Heart left ventricle (tissue), 16 donors: ENCODE measurements around the gene AGPAT3. TPM values are rescaled to one million over a fixed set of nuclear protein-coding genes. Genes with fewer than 3 reads are reported as not detected.

Experiments used
- ATAC-seq, 4 donors: fragments of 200-7000 bp; cut with Tn5 transposase; one replicate each; pipeline ENCODE4 v1.9.1; 2020 to 2022; ENCODE audit warnings: moderate library complexity in 4 of 4, mild to moderate bottlenecking in 3 of 4, moderate number of reproducible peaks in 1 of 4
- DNase-seq, 5 donors: peaks; one replicate each; pipeline ENCODE4 v3.0.0-alpha.2; 2020
- H3K27ac ChIP-seq, 12 donors: fragments of 200-600 bp; sonication (generic) in 4 of 12; one replicate each; pipeline versions ENCODE4 v1.5.0 to v1.8.0; 2016 to 2022; ENCODE audit warnings: mild to moderate bottlenecking in 2 of 12
- H3K27me3 ChIP-seq, 9 donors: fragments of 200-600 bp; sonication (generic) in 2 of 9; one replicate each; pipeline versions ENCODE4 v1.5.1 to v1.8.0; 2016 to 2022; ENCODE audit warnings: mild to moderate bottlenecking in 3 of 9
- H3K36me3 ChIP-seq, 9 donors: fragments of 200-600 bp; sonication (generic) in 2 of 9; one replicate each; pipeline versions ENCODE4 v1.5.0 to v1.8.0; 2018 to 2022; ENCODE audit warnings: mild to moderate bottlenecking in 2 of 9
- H3K4me1 ChIP-seq, 12 donors: fragments of 200-600 bp; sonication (generic) in 4 of 12; one replicate each; pipeline versions ENCODE4 v1.5.0 to v1.8.0; 2016 to 2022; ENCODE audit warnings: mild to moderate bottlenecking in 3 of 12
- H3K4me3 ChIP-seq, 12 donors: fragments of 200-600 bp; sonication (generic) in 4 of 12; one replicate each; pipeline versions ENCODE4 v1.5.0 to v1.8.0; 2017 to 2022; ENCODE audit warnings: mild to moderate bottlenecking in 9 of 12, moderate library complexity in 4 of 12
- H3K9me3 ChIP-seq, 12 donors: fragments of 200-600 bp; sonication (generic) in 4 of 12; one replicate each; pipeline versions ENCODE4 v1.5.0 to v1.8.0; 2016 to 2022; ENCODE audit warnings: mild to moderate bottlenecking in 1 of 12
- POLR2A ChIP-seq, 2 donors: fragments of 450-650 bp; IDR thresholded peaks; one replicate each; pipeline ENCODE4 v1.6.1; 2017; ENCODE audit warnings: antibody characterized with exemption in 2 of 2, mild to moderate bottlenecking in 2 of 2, moderate library complexity in 2 of 2
- WGBS, 4 donors: extraction: QIAGEN DNeasy Blood & Tissue Kit in 2 of 4; methylation state at CpG; one replicate each; pipeline versions ENCODE4 v1.1.5 to v1.1.7; 2013 to 2018; 5-methylcytosine and 5-hydroxymethylcytosine counted together
- intact Hi-C, 10 donors: fragments of 100-400 bp; cut with DNase I; formaldehyde crosslinking; loops; one replicate each; pipeline versions ENCODE4 v1.11.1 to v1.14.2; 2022
- long read RNA-seq, 3 donors: library from polyadenylated mRNA; unstranded; transcript quantifications; one replicate each; pipeline ENCODE4 v2.0.0, GENCODE V29; 2020 to 2021
- polyA plus RNA-seq, 2 donors: library from polyadenylated mRNA; stranded (reverse); fragments of 200-250 nt; gene quantifications; one replicate each; pipeline ENCODE4 v1.2.3, GENCODE V29; 2013
- total RNA-seq, 9 donors: library from RNA; depleted of rRNA in 2 of 9; stranded (reverse); fragments of >200 nt in 2 of 9; fragmentation: NEBNext Ultra II Directional in 3 of 9; extraction: Animal tissue kit (Norgen Biotek cat#: 25700) in 3 of 9; gene quantifications; one replicate each; pipeline versions ENCODE4 v1.1.0 to v1.2.4, GENCODE V29; 2016 to 2023
- TF ChIP-seq, protein P1 (sequence below), 12 donors: fragments of 200-600 bp; sonication (generic) in 4 of 12; IDR thresholded peaks; one replicate each; pipeline versions ENCODE4 v1.5.0 to v1.8.0; 2018 to 2022; ENCODE audit warnings: antibody characterized with exemption in 12 of 12, mild to moderate bottlenecking in 5 of 12
- donor health status: ischemic (EF 13 %, LVEDD 7.1; RV severe dilation, severe dysfunction).
- donor health status: healthy with polysubstance abuse.
- donor health status: DM: no; HTN: yes; CAD: no.
- donor health status: DM: no; HTN: no; CAD: no.
- donor health status: ischemic (EF 25% LVEDD 6.9; RV normal size, moderate dysfunction).
- donor health status: ischemic (EF 25% LVEDD 5.7; RV mildly dilated, moderate dysfunction).
- donor health status: healthy.
- donor health status: DM: yes; HTN: yes; CAD: no.
- donor health status: ischemic (EF 35%, LVEDD 5.7; RV mildly dilated, moderate dysfunction).
- donor health status: nonischemic (EF 11% LVEDD 7.7; RV severe dilation, severe dysfunction).
- donor health status: DM: yes; HTN: yes; CAD: no.
- donor health status: PGD.
- donor health status: ischemic (EF 29% LVEDD 5.4; RV normal size, mild dysfunction).
- donor health status: nonischemic (EF 23%, LVEDD 6.1; RV moderate dilation, normal function).

AGPAT3 gene
- total RNA-seq: 10 to 100 TPM; 48.7 to 86.0 (median 65.5) TPM
- 10 to 100 TPM; 26.6 to 51.3 TPM for polyA plus RNA-seq
- long read RNA-seq, donor 1, full-length matches to known transcripts: 4 of 45 reads
- long read RNA-seq, donor 1, partial matches to known transcripts: 5 of 45 reads
- long read RNA-seq, donor 1, other reads (novel, unspliced or antisense): 36 of 45 reads
- long read RNA-seq, donor 2, full-length matches to known transcripts: 6 of 86 reads
- long read RNA-seq, donor 2, partial matches to known transcripts: 2 of 86 reads
- long read RNA-seq, donor 2, other reads (novel, unspliced or antisense): 78 of 86 reads
- long read RNA-seq, donor 3, full-length matches to known transcripts: 5 of 65 reads
- long read RNA-seq, donor 3, partial matches to known transcripts: 2 of 65 reads
- long read RNA-seq, donor 3, other reads (novel, unspliced or antisense): 58 of 65 reads

- ATAC-seq: peak in 2 of 4 donors; percentile 25 to 38
These were observed at the start of gene AGPAT3 for GRCh38 chr21:43864962-43865539. AGPAT3 (plus strand) TSS chr21:43865223; CDS start chr21:43959682, 94,459 bp downstream.

DNA sequence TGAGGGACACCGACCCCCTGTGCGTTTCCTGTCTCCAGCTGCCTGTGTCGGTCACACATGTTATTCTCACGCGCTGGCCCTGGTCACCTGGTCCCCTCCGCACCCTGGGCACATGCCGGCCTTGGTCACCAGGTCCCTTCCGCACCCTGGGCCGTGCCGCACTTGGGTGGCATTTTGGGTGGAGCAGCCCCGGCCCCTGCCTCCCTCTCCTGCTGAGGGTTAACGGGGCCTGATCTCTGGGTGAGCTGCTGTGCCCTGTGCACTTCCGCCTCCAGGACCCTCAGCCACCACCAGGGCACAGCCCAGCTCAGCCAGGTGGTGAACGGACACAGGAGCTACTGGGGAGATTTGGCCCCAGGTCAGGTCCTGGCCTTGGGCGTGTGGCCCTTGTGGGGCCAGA, 49.0 kb upstream of the AGPAT3 start:
- WGBS, 4 donors: 89 to 95% (median 91%) methylated on average over 14 to 15 of the region's 15 CpGs
- DNase-seq (peak in 2 of 5 donors; percentile 24 to 56), ATAC-seq (no peak)
- intact Hi-C loops: loop anchor here in 3 of 10 donors (10.0 kb wide), 3 partner anchors 69 to 489 kb away; partner anchors contain the start of gene PFKL (in 1 of the 3)
- Histone ChIP-seq H3K27me3 (no peaks in the 10 kb centered on the region), H3K36me3 (no peaks in the 10 kb centered on the region), H3K4me1 (peaks cover 0 to 53% (median 4%) of the 10 kb centered on the region in 12 donors), H3K27ac (no peak overlapping the region), H3K9me3 (peaks cover 0 to 9% (median 2%) of the 10 kb centered on the region in 12 donors), H3K4me3 (no peak overlapping the region)
- TF ChIP-seq POLR2A (IDR thresholded peaks at IDR 0.05): no peak
- TF ChIP-seq, protein P1, sequence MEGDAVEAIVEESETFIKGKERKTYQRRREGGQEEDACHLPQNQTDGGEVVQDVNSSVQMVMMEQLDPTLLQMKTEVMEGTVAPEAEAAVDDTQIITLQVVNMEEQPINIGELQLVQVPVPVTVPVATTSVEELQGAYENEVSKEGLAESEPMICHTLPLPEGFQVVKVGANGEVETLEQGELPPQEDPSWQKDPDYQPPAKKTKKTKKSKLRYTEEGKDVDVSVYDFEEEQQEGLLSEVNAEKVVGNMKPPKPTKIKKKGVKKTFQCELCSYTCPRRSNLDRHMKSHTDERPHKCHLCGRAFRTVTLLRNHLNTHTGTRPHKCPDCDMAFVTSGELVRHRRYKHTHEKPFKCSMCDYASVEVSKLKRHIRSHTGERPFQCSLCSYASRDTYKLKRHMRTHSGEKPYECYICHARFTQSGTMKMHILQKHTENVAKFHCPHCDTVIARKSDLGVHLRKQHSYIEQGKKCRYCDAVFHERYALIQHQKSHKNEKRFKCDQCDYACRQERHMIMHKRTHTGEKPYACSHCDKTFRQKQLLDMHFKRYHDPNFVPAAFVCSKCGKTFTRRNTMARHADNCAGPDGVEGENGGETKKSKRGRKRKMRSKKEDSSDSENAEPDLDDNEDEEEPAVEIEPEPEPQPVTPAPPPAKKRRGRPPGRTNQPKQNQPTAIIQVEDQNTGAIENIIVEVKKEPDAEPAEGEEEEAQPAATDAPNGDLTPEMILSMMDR (IDR thresholded peaks at IDR 0.05): no peak

More at GRCh38 chr21:43864962-43865539, at the start of gene AGPAT3:
- Histone ChIP-seq H3K4me1 (peaks cover 0 to 59% (median 28%) of the 10 kb centered on the region in 12 donors), H3K27me3 (no peaks in the 10 kb centered on the region), H3K9me3 (no peaks in the 10 kb centered on the region), H3K36me3 (peaks cover 0 to 31% (median 0%) of the 10 kb centered on the region in 9 donors), H3K27ac (peak within 1 kb of the TSS; percentile 73 to 96 (median 93)), H3K4me3 (peak within 1 kb of the TSS; percentile 69 to 97 (median 85))
- no peak for TF ChIP-seq POLR2A (IDR thresholded peaks at IDR 0.05)
- TF ChIP-seq, protein P1 (IDR thresholded peaks at IDR 0.05): no peak
- peak; percentile 31 to 75 (median 48) for DNase-seq
- intact Hi-C loops: loop anchor here in 8 of 10 donors (5.0 to 10.0 kb wide), 6 partner anchors 37 to 112 kb away; no protein-coding TSS in a partner anchor
- WGBS, 4 donors: 0 to 1% (median 0%) methylated on average over 10 to 101 of the region's 102 CpGs

GRCh38 chr21:43816611-43817071, 48.4 kb upstream of the AGPAT3 start:
- Histone ChIP-seq H3K36me3 (no peaks in the 10 kb centered on the region), H3K27me3 (no peaks in the 10 kb centered on the region), H3K4me1 (peaks cover 0 to 47% (median 0%) of the 10 kb centered on the region in 12 donors), H3K4me3 (no peak overlapping the region), H3K27ac (no peak overlapping the region), H3K9me3 (peaks cover 0 to 9% (median 2%) of the 10 kb centered on the region in 12 donors)
- intact Hi-C loops: loop anchor here in 3 of 10 donors (10.0 kb wide), 3 partner anchors 68 to 488 kb away; partner anchors contain the start of gene PFKL (in 1 of the 3)
- peak in 3 of 5 donors; percentile 11 to 52 (median 23) for DNase-seq
- WGBS, 4 donors: 80 to 95% (median 84%) methylated on average over 6 to 14 of the region's 14 CpGs
- no peak for ATAC-seq
- TF ChIP-seq, protein P1 (IDR thresholded peaks at IDR 0.05): no peak
- no peak for TF ChIP-seq POLR2A (IDR thresholded peaks at IDR 0.05)
